ENCODE data around the gene IRF5.

IRF5 gene

DNA sequence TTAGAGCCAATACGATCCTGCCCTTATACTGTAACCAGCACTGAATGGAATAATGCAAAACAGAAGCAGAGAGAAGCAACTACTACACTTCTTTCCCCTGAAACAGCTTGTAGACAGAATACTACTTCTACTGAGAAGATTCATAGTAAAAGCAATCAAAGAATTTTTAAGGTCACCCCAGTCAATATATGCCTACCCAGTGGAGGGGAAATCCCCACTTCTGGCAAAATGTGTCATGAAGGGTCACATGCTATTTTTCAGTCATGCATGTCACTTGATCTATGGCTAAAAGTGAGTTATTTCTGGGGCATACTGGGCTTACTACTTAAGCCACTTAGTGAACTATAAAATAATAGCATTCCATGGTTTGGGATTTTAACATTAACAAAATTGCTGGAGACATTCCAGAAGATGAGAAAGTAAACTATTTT is 25.6 kb downstream of the IRF5 start:
- H3K4me3 ChIP-seq (ENCODE audit: control insufficient read depth, low read depth, low read length), result no peak overlapping the region
- DNase-seq (ENCODE audit: low read depth), result no peak
- TF ChIP-seq, protein P1, sequence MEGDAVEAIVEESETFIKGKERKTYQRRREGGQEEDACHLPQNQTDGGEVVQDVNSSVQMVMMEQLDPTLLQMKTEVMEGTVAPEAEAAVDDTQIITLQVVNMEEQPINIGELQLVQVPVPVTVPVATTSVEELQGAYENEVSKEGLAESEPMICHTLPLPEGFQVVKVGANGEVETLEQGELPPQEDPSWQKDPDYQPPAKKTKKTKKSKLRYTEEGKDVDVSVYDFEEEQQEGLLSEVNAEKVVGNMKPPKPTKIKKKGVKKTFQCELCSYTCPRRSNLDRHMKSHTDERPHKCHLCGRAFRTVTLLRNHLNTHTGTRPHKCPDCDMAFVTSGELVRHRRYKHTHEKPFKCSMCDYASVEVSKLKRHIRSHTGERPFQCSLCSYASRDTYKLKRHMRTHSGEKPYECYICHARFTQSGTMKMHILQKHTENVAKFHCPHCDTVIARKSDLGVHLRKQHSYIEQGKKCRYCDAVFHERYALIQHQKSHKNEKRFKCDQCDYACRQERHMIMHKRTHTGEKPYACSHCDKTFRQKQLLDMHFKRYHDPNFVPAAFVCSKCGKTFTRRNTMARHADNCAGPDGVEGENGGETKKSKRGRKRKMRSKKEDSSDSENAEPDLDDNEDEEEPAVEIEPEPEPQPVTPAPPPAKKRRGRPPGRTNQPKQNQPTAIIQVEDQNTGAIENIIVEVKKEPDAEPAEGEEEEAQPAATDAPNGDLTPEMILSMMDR (IDR thresholded peaks at IDR 0.05; ENCODE audit: control insufficient read depth, insufficient read depth, low read depth, low read length, missing control alignments), result no peak

DNA sequence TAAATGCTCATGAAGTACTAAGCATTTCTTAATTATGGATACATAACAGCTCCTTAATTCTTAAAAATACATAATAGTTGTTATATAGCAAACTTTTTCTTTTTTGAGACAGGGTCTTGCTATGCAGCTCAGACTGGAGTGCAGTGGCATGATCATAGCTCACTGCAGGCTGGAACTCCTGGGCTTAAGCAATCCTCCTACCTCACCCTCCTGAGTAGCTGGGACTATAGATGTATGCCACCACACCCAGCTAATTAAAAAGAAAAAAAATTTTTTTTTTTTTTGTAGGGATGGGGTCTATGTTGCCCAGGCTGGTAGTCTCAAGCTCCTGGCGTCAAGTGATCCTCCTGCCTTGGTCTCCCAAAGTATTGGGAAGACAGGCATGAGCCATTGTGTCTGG is 30.9 kb downstream of the IRF5 start:
- no peak overlapping the region for H3K4me3 ChIP-seq (ENCODE audit: control insufficient read depth, low read depth, low read length)
- TF ChIP-seq, protein P1 (IDR thresholded peaks at IDR 0.05; ENCODE audit: control insufficient read depth, insufficient read depth, low read depth, low read length, missing control alignments), result no peak
- DNase-seq (ENCODE audit: low read depth), result no peak

DNA sequence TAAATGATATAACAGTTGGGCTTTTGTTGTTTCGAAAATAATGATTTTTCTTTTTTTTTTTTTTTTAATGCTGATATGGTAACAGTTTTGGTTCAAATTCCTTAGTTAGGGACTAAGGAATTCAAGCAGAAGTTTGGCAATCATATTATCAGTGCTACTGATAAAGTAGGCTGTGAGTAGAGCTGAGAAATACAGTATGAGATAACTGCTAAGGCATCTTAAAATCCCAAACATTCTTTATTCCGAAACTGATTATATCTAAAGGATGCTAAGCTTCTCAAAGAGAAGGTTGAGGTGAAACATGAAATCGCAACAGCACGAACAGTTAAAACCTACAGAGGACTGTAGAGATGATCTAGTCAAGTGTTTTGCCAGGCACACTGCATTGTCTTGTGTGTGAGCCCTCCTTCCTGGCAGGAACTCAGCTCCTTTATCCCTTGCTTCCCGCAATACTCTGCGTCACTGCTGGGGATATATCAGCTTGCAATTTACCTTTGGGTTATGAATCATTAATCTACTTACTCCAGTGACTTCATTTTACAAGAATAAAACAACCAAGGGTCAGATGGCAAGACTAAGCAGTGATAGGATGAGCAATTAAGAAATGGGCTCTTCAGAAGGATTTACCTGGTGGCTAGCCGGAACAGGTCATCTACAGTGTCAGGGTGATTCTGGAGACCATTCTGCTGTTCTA is 36.7 kb downstream of the IRF5 start:
- H3K4me3 ChIP-seq (ENCODE audit: control insufficient read depth, low read depth, low read length), result no peak overlapping the region
- TF ChIP-seq, protein P1 (IDR thresholded peaks at IDR 0.05; ENCODE audit: control insufficient read depth, insufficient read depth, low read depth, low read length, missing control alignments), result no peak
- no peak for DNase-seq (ENCODE audit: low read depth)

DNA sequence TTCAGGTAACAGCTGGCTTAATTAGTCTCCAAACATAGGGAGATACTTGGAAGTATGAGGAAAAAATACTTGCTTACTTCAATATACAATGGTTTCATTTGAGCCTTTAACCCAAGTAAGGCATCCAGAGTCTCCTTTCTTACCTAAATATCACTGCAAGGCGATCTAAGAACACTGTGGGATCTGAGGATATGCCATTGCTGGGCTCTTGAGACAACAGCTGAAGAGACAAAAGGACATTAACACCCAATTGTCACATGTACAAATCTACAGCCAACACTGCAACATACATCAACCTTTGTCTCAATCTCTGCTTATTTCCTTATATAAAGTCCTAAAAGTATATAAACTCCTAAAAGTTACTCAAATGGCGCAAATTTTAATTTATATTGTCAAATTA is 44.4 kb downstream of the IRF5 start:
- no peak overlapping the region for H3K4me3 ChIP-seq (ENCODE audit: control insufficient read depth, low read depth, low read length)
- TF ChIP-seq, protein P1 (IDR thresholded peaks at IDR 0.05; ENCODE audit: control insufficient read depth, insufficient read depth, low read depth, low read length, missing control alignments), result no peak
- DNase-seq (ENCODE audit: low read depth), result no peak

- no peak for DNase-seq (ENCODE audit: low read depth)
- H3K4me3 ChIP-seq (ENCODE audit: control insufficient read depth, low read depth, low read length), result no peak overlapping the region
- TF ChIP-seq, protein P1 (IDR thresholded peaks at IDR 0.05; ENCODE audit: control insufficient read depth, insufficient read depth, low read depth, low read length, missing control alignments), result no peak
These were observed 47.9 kb downstream of the IRF5 start for GRCh38 chr7:128985660-128986059.

GRCh38 chr7:128986609-128987008 is 48.9 kb downstream of the IRF5 start:
- no peak for DNase-seq (ENCODE audit: low read depth)
- TF ChIP-seq, protein P1 (IDR thresholded peaks at IDR 0.05; ENCODE audit: control insufficient read depth, insufficient read depth, low read depth, low read length, missing control alignments), result no peak
- H3K4me3 ChIP-seq (ENCODE audit: control insufficient read depth, low read depth, low read length), result no peak overlapping the region
